GM19452 (cell line): ENCODE results near the gene FLAD1.

Experiments
- ATAC-seq: cut with Tn5 transposase; IDR thresholded peaks from one replicate; pipeline ENCODE4 v1.9.1; 2021; ENCODE audit not compliant: unreplicated experiment

The FLAD1 gene

GRCh38 chr1:154951901-154952657 lies 31.1 kb upstream of the FLAD1 start:
- no peak for ATAC-seq

GRCh38 chr1:154952664-154953063 lies 30.5 kb upstream of the FLAD1 start:
- no peak for ATAC-seq

- no peak for ATAC-seq
Measured at GRCh38 chr1:154953611-154954038, 29.5 kb upstream of the FLAD1 start.

- no peak for ATAC-seq
Measured at GRCh38 chr1:154954541-154954940, 28.6 kb upstream of the FLAD1 start.

- peak; percentile 55 for ATAC-seq
Measured at GRCh38 chr1:154955039-154955717, 28.0 kb upstream of the FLAD1 start.

GRCh38 chr1:154955718-154956543 lies 27.2 kb upstream of the FLAD1 start, which contains the start of gene PBXIP1:
Gene PBXIP1 (minus strand): TSS chr1:154956099. CDS start chr1:154953721, 2,378 bp downstream.
- ATAC-seq = peak; percentile 58

- ATAC-seq = no peak
Measured at GRCh38 chr1:154956544-154956941, 26.6 kb upstream of the FLAD1 start.

- ATAC-seq = no peak
Measured at GRCh38 chr1:154957091-154957657, 26.0 kb upstream of the FLAD1 start.

GRCh38 chr1:154958036-154958435 lies 25.1 kb upstream of the FLAD1 start:
- ATAC-seq = no peak

GRCh38 chr1:154958681-154959425 lies 24.3 kb upstream of the FLAD1 start:
- ATAC-seq = no peak

- ATAC-seq = no peak
Measured at GRCh38 chr1:154959426-154959780, 23.7 kb upstream of the FLAD1 start.

GRCh38 chr1:154960446-154961136 lies 22.6 kb upstream of the FLAD1 start:
- ATAC-seq = no peak

- peak; percentile 74 for ATAC-seq
Measured at GRCh38 chr1:154961207-154962155, 21.7 kb upstream of the FLAD1 start, which contains the start of gene PYGO2. Gene PYGO2 (minus strand): TSS chr1:154961782. CDS start chr1:154961576, 206 bp downstream.

- no peak for ATAC-seq
Measured at GRCh38 chr1:154962156-154962749, 20.9 kb upstream of the FLAD1 start.

GRCh38 chr1:154962795-154963330 lies 20.3 kb upstream of the FLAD1 start:
- no peak for ATAC-seq

- ATAC-seq = no peak
Measured at GRCh38 chr1:154963643-154964042, 19.5 kb upstream of the FLAD1 start.

- no peak for ATAC-seq
Measured at GRCh38 chr1:154964359-154964758, 18.8 kb upstream of the FLAD1 start.

GRCh38 chr1:154966111-154966510 lies 17.0 kb upstream of the FLAD1 start:
- ATAC-seq = no peak
